HL-60 (cell line): Measurements from ENCODE around the gene LMF1.

Experiments used
- DNase-seq, 2 experiments: peaks; one replicate each; pipeline ENCODE4 v3.0.0-alpha.2; 2010 to 2020; ENCODE audit warnings: low read depth in 1 of 2, low spot score in 1 of 2
- H3K27ac ChIP-seq: fragments of 250-450 bp; sonication (Bioruptor Pico); replicated peaks from 2 replicates; pipeline ENCODE4 v1.5.1; 2020; ENCODE audit warnings: mild to moderate bottlenecking, moderate library complexity
- H3K27me3 ChIP-seq: fragments of 250-450 bp; sonication (Bioruptor Pico); 2 replicates; pipeline ENCODE4 v1.5.1; 2021; ENCODE audit warnings: mild to moderate bottlenecking, moderate library complexity; ENCODE audit not compliant: insufficient read depth, poor library complexity, severe bottlenecking
- H3K4me3 ChIP-seq: replicated peaks from 2 replicates; pipeline ENCODE4 v1.5.1; 2011; ENCODE audit warnings: mild to moderate bottlenecking, control low read depth, low read length; ENCODE audit not compliant: insufficient read depth
- CTCF ChIP-seq: IDR thresholded peaks from one replicate; pipeline ENCODE4 v1.5.1; 2011; ENCODE audit warnings: low read length, control low read depth, inconsistent platforms; ENCODE audit not compliant: insufficient read depth
- GABPA ChIP-seq: IDR thresholded peaks from 2 replicates; pipeline ENCODE4 v1.6.1; 2012; ENCODE audit warnings: low read depth
- POLR2AphosphoS5 ChIP-seq: IDR thresholded peaks from 2 replicates; pipeline ENCODE4 v1.6.1; 2012; ENCODE audit warnings: low read depth
- REST ChIP-seq: IDR thresholded peaks from 2 replicates; pipeline ENCODE4 v1.6.1; 2012; ENCODE audit warnings: low read depth; ENCODE audit not compliant: insufficient replicate concordance
- SPI1 ChIP-seq: IDR thresholded peaks from 2 replicates; pipeline ENCODE4 v1.6.1; 2012; ENCODE audit warnings: low read depth, mild to moderate bottlenecking, borderline replicate concordance

Gene LMF1

DNA sequence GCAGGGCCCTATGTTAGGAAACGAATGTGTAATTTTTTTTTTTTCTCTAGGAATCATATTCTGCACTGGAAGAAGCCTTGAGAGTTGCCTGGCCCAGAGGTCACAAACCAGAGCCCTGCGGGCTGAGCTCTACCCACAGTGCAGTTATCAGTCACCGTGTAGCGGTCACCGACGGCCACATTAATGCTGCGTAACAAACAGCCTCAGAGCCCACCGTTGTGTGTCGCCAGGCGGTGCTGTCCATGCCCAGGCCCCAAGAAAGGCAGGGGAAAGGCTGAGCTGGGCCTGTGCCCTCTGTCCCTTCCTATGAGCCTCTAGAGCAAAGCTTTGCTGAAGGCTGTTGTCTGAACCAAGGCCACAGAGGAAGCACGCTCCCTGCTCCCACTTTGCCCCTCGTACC, 4.5 kb upstream of the LMF1 start:
- H3K27me3 ChIP-seq = peaks cover 21% of the 10 kb centered on the region
- no peak overlapping the region for H3K4me3 ChIP-seq
- no peak overlapping the region for H3K27ac ChIP-seq
- TF ChIP-seq CTCF = no peak
- TF ChIP-seq SPI1 = no peak
- DNase-seq = no peak

- H3K4me3 ChIP-seq = no peak overlapping the region
- no peak overlapping the region for H3K27ac ChIP-seq
- TF ChIP-seq REST (no peak), GABPA (no peak), POLR2AphosphoS5 (no peak), CTCF (no peak), SPI1 (no peak)
- no peak for DNase-seq
- H3K27me3 ChIP-seq = peaks cover 15% of the 10 kb centered on the region
Measured at GRCh38 chr16:974611-975261, 4.0 kb upstream of the LMF1 start.

DNA sequence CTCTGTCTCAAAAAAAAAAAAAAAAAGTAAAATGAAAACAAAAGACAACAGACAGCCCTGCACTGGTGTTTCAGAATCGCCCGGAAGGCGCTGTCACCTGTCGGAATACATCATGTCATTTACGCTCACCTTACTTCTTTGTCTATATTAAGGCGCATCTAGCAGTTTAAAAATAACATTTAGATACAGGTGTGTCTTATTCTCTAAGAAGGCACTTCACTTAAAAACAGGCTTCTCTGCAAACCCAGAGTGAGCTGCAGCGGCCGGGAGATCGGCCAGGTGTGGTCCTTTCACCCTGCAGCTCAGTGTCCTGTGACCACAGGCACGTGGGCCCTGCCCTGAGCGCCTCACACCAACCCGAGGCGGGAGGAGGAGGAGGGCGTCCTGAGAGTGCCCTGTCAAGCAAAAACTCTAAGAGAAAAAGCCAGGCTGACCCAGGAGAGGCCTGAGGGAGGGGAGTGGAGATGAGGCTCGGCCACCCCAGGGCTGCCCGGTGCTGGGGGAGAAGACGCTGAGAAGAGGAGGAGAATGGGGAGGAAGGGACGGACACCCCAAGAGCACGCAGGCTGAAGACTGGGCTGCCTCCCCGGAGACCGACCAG, 3.3 kb upstream of the LMF1 start:
- no peak overlapping the region for H3K4me3 ChIP-seq
- peaks cover 9% of the 10 kb centered on the region for H3K27me3 ChIP-seq
- H3K27ac ChIP-seq = no peak overlapping the region
- no peak for TF ChIP-seq POLR2AphosphoS5
- no peak for TF ChIP-seq SPI1
- no peak for TF ChIP-seq GABPA
- no peak for TF ChIP-seq CTCF
- no peak for TF ChIP-seq REST
- DNase-seq = no peak
